HTR-8/SVneo (cell line): Measurements from ENCODE around the gene AGTRAP.

Experiments used
- DNase-seq: peaks from one replicate; pipeline ENCODE4 v3.0.0; 2011; ENCODE audit warnings: low spot score, mixed read lengths; ENCODE audit not compliant: insufficient read length
- FAIRE-seq: peaks from 2 replicates; lab custom pipeline; 2011; peaks lifted over from hg19 to GRCh38; lab: Jason Lieb, UNC

The AGTRAP gene

DNA sequence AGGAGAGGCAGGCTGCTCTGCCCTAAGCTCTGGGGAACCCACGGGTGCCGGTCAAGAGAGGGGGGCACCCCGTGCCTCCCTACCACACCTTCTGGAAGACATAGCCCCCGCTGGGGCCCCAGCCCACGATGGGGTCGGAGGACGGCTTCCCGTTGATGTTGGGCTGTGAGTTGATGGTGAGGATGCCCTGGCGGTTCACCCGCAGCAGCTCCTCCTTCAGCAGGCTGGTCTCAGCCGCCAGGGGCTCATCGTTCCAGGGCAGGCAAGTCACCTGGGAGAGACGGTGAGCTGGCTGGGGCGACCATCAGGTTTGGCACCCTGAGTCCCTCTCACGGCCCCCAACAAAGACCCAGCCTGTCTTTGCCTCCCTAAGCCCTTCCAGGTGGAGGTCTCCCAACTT, 57.9 kb downstream of the AGTRAP start:
- DNase-seq = no peak
- FAIRE-seq = no peak

DNA sequence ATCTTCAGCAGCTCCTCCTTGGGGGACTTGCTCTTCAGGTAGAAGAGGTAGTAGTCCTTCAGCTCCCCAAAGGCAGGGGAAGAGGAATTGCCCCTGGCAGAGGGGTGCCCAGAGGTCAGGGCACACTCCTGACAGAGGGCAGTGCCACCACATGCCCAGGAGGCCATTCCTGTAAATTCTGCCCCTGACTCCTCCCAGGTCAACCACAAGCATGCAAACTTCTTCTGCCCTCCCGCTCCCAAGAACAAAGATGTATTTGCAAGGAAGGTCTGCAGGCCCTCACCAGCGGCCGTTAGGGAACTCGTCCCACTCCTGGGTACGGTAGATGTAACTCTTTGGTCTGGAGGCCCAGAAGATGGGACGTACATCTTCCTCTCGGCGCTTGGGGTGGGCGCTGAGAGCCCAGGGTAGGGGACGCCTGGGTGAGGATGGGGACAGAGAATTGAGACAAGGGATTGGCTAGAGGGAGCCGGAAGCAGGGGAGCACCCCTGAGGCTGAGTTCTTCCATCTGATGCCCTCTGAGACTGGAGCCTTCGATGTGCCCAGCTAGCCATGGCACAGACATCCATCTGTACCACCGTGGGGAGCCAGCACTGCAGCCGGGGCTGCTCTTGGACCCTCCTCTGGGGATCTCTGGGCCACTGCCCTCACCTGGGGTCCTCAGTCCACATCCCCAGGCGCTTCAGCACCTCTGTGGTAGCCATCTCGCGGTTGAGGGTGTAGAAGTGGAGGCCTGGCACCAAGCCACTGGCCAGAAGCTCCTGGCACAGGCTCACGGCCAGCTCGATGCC, 58.7 kb downstream of the AGTRAP start:
- no peak for FAIRE-seq

DNA sequence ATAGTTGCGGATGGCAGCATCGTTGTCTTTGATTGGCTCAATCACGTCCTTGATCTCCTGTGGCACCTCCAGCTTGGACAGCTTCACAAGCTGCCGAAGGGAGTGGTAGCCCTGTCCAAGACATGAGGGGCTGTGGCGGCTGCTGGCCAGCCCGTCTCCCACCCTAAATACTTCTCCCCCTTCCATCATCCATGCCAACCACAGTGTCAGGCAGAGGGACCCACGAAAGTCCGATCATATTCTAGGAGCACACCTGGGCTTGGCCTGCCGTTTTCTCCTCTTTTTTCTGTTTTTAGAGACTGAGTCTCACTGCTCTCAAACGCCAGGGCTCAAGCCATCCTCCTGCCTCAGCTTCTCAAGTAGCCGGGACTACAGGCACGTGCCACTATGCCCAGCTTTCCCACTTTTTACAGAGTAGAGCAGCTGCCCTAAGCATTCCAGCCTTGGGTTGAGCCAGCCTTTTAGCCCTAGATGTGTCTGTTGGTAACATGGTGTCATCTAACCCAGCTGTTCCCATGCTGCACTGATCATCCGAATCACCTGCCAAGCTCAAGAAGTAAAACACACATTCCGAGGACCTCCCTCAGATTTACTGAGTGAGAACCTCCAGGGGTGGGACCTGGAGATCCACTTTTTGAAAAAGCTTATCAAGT, 59.4 kb downstream of the AGTRAP start:
- DNase-seq = no peak
- FAIRE-seq = no peak

More for the DNA sequence above, 58.7 kb downstream of the AGTRAP start:
- no peak for DNase-seq

DNA sequence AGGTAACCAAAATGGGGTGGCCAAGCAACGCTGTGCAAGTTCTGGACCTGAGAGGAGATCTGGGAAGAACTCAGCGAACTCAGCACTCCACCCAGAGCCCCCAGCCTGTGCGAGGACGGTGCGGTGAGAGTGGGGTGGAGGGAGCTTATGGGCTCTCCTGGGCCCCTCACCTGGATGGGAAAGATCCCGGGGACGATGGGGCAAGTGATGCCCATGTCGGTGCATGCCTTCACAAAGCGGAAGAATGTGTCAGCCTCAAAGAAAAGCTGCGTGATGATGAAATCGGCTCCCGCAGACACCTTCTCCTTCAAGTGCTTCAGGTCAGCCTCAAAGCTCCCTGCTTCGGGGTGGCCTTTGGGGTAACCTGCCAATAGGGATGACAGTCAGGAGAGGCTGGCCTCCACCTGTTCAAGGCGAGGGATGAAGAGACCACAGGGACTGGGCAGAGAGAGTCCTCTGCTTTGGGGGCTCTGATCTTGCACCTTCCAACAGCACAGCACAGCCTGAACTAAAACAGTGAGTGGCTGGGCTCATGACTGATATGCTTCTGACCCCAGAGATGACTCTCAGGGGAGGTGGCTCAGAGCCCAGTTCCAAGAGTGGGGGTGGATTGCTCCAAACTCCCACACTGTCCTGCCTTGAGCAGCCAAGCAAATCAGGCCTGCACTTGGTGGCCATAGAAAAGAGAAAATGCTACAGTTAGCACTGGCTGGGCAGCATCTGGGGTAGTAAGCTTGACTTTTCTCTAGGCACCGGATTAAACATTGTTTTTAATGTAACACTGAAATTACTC, 60.3 kb downstream of the AGTRAP start:
- no peak for FAIRE-seq
- no peak for DNase-seq

DNA sequence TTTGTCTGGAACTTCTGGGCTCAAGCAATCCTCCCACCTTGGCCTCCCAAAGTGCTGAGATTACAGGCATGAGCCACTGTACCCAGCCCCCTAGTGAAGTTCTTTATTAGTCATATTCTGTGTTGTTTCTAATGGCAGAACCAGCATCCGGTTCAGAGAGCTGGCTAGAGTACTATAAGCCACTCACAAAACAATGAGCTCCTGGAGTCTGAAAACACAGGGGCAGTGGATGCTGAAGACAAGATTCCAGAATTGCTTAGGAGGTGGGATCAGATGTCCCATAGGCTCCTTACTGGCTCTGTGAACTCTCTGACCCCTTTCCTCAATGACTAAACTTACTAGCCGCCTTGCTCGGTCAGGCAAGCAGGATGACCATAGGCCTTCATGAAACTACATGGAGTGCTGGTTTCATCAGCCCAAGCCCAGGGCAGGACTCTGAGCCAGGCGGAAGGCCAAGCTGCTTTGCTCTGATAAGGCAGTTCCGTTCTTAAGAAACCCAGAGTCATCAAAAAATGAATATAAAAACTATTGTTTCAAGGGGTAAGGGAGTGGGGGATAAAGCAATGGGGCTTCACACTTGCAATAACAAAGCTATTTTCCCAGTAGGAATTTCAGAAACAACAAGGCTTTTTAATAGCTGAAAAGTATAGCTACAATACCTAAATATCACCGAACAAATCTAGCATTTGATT, 61.7 kb downstream of the AGTRAP start:
- DNase-seq (no peak), FAIRE-seq (no peak)

DNA sequence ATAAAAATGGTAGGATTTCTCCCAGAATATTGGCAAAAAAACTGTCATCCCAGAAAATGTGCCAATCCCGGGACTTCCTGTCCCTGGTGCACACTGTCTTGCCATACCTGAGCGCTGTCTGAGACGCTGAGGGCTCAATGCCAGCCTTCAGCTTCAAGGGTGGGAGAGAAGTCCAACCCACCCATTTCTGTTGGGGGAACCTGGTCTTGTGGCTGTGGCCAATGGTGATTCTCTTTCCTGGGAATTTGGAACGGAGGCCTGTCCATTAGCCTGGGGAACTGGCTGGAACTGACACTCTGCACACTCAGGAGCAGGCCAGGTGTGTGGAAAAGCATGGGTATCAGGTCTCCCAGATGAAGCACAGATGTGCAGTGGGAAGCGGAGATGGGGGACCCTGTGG, 63.2 kb downstream of the AGTRAP start:
- FAIRE-seq = no peak
- no peak for DNase-seq

DNA sequence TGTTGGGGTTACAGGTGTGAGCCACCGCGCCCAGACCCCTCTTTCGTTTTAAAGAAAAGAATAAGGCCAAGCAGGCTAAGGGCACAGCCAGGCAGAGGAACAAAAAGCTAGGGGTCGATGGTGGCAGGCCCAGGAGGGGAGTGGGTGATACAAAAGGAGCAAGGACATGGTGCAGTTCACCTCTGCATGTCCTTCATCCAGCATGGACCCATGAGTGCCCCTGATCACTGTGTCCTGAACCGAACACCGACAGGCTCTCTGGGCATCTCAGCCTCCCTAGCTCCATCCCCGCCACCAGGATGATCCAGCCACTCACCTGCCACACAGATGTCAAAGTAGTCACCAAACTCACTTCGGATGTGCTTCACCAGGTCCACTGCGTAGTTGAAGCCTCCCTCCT, 64.0 kb downstream of the AGTRAP start:
- DNase-seq (no peak), FAIRE-seq (no peak)

DNA sequence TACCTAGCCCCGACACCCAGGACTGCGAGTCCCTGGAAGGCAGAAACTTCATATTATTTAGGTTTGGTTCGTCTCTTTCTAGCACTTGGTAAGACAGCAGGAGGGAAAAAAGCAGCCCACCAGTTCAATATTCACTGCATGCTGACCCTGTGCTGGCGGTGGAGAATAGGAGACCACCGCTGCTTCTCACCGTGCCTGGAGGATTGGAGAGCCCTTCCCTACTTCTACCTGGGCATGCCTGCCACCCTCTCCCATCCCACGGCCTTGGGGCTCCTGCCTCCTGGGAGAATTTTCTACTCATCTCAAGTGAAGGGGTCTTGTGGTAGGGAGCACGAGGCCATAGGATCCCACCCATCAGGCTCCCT, 64.4 kb downstream of the AGTRAP start:
- no peak for DNase-seq
- FAIRE-seq = no peak
